B cell (primary cell): ENCODE data around the gene MAD1L1.

Experiments
- EZH2 ChIP-seq: IDR thresholded peaks from 2 replicates; pipeline ENCODE4 v1.6.1; 2012; ENCODE audit warnings: borderline replicate concordance, low read depth, mild to moderate bottlenecking, moderate library complexity, low read length; ENCODE audit not compliant: insufficient read depth, poor library complexity, severe bottlenecking
- TF ChIP-seq, protein P1 (sequence below): fragments of 200-600 bp; IDR thresholded peaks from one replicate; pipeline ENCODE4 v1.8.0; 2022; ENCODE audit warnings: antibody characterized with exemption, mild to moderate bottlenecking

DNA sequence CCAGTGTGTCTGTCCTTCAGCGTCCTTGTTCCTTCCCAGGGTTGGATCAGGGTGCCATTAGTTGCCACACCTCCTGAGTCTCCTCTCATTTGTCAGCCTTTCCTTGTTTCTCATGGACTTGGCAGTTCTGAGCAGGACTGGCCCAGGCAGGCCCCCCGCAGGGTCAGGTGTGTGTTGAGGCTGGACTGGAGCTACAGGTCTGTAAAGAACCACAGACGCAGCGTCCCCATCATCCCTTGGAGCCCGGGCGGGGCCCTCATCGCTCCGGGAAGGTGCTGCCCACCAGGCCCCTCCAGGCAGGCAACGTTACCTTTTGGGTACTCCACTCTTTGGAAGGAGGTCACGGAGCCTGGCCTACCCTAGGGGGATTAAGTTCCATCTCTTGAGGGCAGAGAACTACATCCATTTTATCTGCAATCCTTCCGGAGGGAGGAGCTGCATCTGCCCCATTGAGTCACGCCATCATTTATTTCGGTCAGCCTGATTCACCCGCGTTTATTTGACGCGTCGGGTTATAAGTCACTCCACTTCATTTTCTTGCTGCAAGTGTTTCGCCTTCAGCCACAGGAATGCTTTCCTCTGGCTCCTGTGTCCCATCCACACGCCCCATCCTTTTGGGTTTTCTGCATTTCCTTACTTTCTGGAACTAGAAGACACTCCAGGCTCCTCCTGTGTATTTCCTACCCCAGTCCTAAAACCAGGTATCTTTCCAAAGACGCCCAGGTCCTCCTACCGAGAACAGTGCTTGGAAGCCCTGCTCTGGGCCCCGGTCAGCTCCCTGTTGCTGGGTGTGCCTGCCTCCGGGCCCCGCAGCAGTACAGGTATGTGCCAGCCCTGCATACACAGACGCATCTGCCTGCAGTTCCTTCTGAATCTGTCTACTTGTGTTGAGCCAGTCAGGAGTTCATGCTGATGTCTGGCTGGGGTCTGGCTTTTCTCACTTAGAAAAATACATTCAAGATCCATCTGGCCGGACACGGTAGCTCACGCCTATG is 141.9 kb downstream of the MAD1L1 start:
- TF ChIP-seq, protein P1, sequence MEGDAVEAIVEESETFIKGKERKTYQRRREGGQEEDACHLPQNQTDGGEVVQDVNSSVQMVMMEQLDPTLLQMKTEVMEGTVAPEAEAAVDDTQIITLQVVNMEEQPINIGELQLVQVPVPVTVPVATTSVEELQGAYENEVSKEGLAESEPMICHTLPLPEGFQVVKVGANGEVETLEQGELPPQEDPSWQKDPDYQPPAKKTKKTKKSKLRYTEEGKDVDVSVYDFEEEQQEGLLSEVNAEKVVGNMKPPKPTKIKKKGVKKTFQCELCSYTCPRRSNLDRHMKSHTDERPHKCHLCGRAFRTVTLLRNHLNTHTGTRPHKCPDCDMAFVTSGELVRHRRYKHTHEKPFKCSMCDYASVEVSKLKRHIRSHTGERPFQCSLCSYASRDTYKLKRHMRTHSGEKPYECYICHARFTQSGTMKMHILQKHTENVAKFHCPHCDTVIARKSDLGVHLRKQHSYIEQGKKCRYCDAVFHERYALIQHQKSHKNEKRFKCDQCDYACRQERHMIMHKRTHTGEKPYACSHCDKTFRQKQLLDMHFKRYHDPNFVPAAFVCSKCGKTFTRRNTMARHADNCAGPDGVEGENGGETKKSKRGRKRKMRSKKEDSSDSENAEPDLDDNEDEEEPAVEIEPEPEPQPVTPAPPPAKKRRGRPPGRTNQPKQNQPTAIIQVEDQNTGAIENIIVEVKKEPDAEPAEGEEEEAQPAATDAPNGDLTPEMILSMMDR, result no peak
- no peak for TF ChIP-seq EZH2
